Stimulated activated effector memory CD8-positive, alpha-beta T cell treated with anti-CD3 and anti-CD28 coated beads, Interleukin-12 subunit alpha, Interleukin-12 subunit beta, amount 100 ng/mL, for 72 hours (primary cell): ENCODE results near the gene SNCB.

ENCODE experiments used
- ATAC-seq: fragments of 150-1000 bp; cut with Tn5 transposase; 2 replicates; pipeline ENCODE4 v1.10.0; 2021
- DNase-seq, 2 donors: peaks; one replicate each; pipeline ENCODE4 v3.0.0; 2021 to 2022; ENCODE audit warnings: low spot score in 2 of 2
- H3K27ac Mint-ChIP-seq: one replicate; pipeline ENCODE4 v1.8.0; 2022; ENCODE audit warnings: mild to moderate bottlenecking, mixed read lengths
- H3K36me3 Mint-ChIP-seq: one replicate; pipeline ENCODE4 v1.8.0; 2022; ENCODE audit warnings: mild to moderate bottlenecking, mixed read lengths
- H3K4me1 Mint-ChIP-seq: one replicate; pipeline ENCODE4 v1.8.0; 2022; ENCODE audit warnings: mixed read lengths
- H3K4me3 Mint-ChIP-seq: one replicate; pipeline ENCODE4 v1.8.0; 2022; ENCODE audit warnings: mild to moderate bottlenecking, mixed read lengths
- H3K9me3 Mint-ChIP-seq: one replicate; pipeline ENCODE4 v1.8.0; 2022; ENCODE audit warnings: mixed read lengths

SNCB gene

GRCh38 chr5:176664886-176665285, 34.6 kb upstream of the SNCB start:
- peaks cover 4% of the 10 kb centered on the region for H3K36me3 Mint-ChIP-seq
- DNase-seq (no peak), ATAC-seq (no peak)
- H3K9me3 Mint-ChIP-seq = no peaks in the 10 kb centered on the region
- H3K4me1 Mint-ChIP-seq = peaks cover 12% of the 10 kb centered on the region
- no peak overlapping the region for H3K4me3 Mint-ChIP-seq
- H3K27ac Mint-ChIP-seq = no peak overlapping the region

GRCh38 chr5:176664479-176664878, 34.1 kb upstream of the SNCB start:
- no peak for DNase-seq
- ATAC-seq = no peak
- Mint-ChIP-seq H3K4me1 (peaks cover 16% of the 10 kb centered on the region), H3K36me3 (peaks cover 4% of the 10 kb centered on the region), H3K9me3 (no peaks in the 10 kb centered on the region), H3K27ac (no peak overlapping the region), H3K4me3 (no peak overlapping the region)

- Mint-ChIP-seq H3K9me3 (no peaks in the 10 kb centered on the region), H3K36me3 (peaks cover 6% of the 10 kb centered on the region), H3K27ac (no peak overlapping the region), H3K4me1 (peaks cover 25% of the 10 kb centered on the region), H3K4me3 (no peak overlapping the region)
- ATAC-seq (no peak), DNase-seq (no peak)
Observed at GRCh38 chr5:176663566-176663965, 33.2 kb upstream of the SNCB start.

GRCh38 chr5:176662371-176663333, 32.3 kb upstream of the SNCB start:
- H3K27ac Mint-ChIP-seq = no peak overlapping the region
- H3K4me3 Mint-ChIP-seq = no peak overlapping the region
- DNase-seq (no peak), ATAC-seq (no peak)
- H3K9me3 Mint-ChIP-seq = no peaks in the 10 kb centered on the region
- H3K4me1 Mint-ChIP-seq = peaks cover 34% of the 10 kb centered on the region
- H3K36me3 Mint-ChIP-seq = peaks cover 15% of the 10 kb centered on the region

GRCh38 chr5:176661676-176662075, 31.3 kb upstream of the SNCB start:
- Mint-ChIP-seq H3K36me3 (peaks cover 25% of the 10 kb centered on the region), H3K27ac (no peak overlapping the region), H3K4me1 (peaks cover 37% of the 10 kb centered on the region), H3K9me3 (no peaks in the 10 kb centered on the region), H3K4me3 (no peak overlapping the region)
- ATAC-seq (no peak), DNase-seq (no peak)

- H3K36me3 Mint-ChIP-seq = peaks cover 29% of the 10 kb centered on the region
- H3K9me3 Mint-ChIP-seq = no peaks in the 10 kb centered on the region
- peak; percentile 82 for ATAC-seq
- peaks cover 37% of the 10 kb centered on the region for H3K4me1 Mint-ChIP-seq
- DNase-seq = peak; percentile 80 to 90
- H3K27ac Mint-ChIP-seq = peak overlapping the region; percentile 69
- H3K4me3 Mint-ChIP-seq = no peak overlapping the region
Observed at GRCh38 chr5:176660860-176661641, 30.7 kb upstream of the SNCB start.

- DNase-seq = no peak
- no peak overlapping the region for H3K4me3 Mint-ChIP-seq
- peak; percentile 38 for ATAC-seq
- peaks cover 37% of the 10 kb centered on the region for H3K4me1 Mint-ChIP-seq
- peak overlapping the region; percentile 69 for H3K27ac Mint-ChIP-seq
- H3K36me3 Mint-ChIP-seq = peaks cover 34% of the 10 kb centered on the region
- H3K9me3 Mint-ChIP-seq = no peaks in the 10 kb centered on the region
Observed at GRCh38 chr5:176660530-176660859, 30.2 kb upstream of the SNCB start.

- Mint-ChIP-seq H3K4me3 (no peak overlapping the region), H3K36me3 (peaks cover 40% of the 10 kb centered on the region), H3K4me1 (peaks cover 41% of the 10 kb centered on the region), H3K9me3 (no peaks in the 10 kb centered on the region), H3K27ac (no peak overlapping the region)
- no peak for DNase-seq
- no peak for ATAC-seq
Observed at GRCh38 chr5:176659860-176660461, 29.6 kb upstream of the SNCB start.

- DNase-seq = no peak
Observed at GRCh38 chr5:176659512-176659839, 29.1 kb upstream of the SNCB start.

GRCh38 chr5:176658817-176659511, 28.6 kb upstream of the SNCB start:
- peak; percentile 2 for ATAC-seq
- H3K36me3 Mint-ChIP-seq = peaks cover 42% of the 10 kb centered on the region
- no peak for DNase-seq
- H3K4me3 Mint-ChIP-seq = peak overlapping the region; percentile 55
- H3K4me1 Mint-ChIP-seq = peaks cover 48% of the 10 kb centered on the region
- H3K27ac Mint-ChIP-seq = peak overlapping the region; percentile 41
- no peaks in the 10 kb centered on the region for H3K9me3 Mint-ChIP-seq

More at GRCh38 chr5:176659512-176659839, 29.1 kb upstream of the SNCB start:
- Mint-ChIP-seq H3K9me3 (no peaks in the 10 kb centered on the region), H3K27ac (peak overlapping the region; percentile 41), H3K4me3 (no peak overlapping the region), H3K4me1 (peaks cover 44% of the 10 kb centered on the region), H3K36me3 (peaks cover 42% of the 10 kb centered on the region)
- ATAC-seq = no peak

GRCh38 chr5:176658007-176658599, 27.8 kb upstream of the SNCB start:
- peak overlapping the region; percentile 55 for H3K4me3 Mint-ChIP-seq
- peak; percentile 49 for ATAC-seq
- peak; percentile 55 to 76 for DNase-seq
- H3K9me3 Mint-ChIP-seq = no peaks in the 10 kb centered on the region
- H3K36me3 Mint-ChIP-seq = peaks cover 50% of the 10 kb centered on the region
- H3K4me1 Mint-ChIP-seq = peaks cover 56% of the 10 kb centered on the region
- H3K27ac Mint-ChIP-seq = no peak overlapping the region

GRCh38 chr5:176656467-176656990, 26.2 kb upstream of the SNCB start:
- no peak overlapping the region for H3K4me3 Mint-ChIP-seq
- no peak for DNase-seq
- no peak overlapping the region for H3K27ac Mint-ChIP-seq
- H3K36me3 Mint-ChIP-seq = peaks cover 55% of the 10 kb centered on the region
- ATAC-seq = no peak
- H3K9me3 Mint-ChIP-seq = no peaks in the 10 kb centered on the region
- H3K4me1 Mint-ChIP-seq = peaks cover 71% of the 10 kb centered on the region

- ATAC-seq (no peak), DNase-seq (no peak)
- peaks cover 62% of the 10 kb centered on the region for H3K36me3 Mint-ChIP-seq
- H3K4me3 Mint-ChIP-seq = no peak overlapping the region
- no peak overlapping the region for H3K27ac Mint-ChIP-seq
- no peaks in the 10 kb centered on the region for H3K9me3 Mint-ChIP-seq
- H3K4me1 Mint-ChIP-seq = peaks cover 76% of the 10 kb centered on the region
Observed at GRCh38 chr5:176654856-176655255, 24.5 kb upstream of the SNCB start.
